ENCODE results near the gene GREB1L.
A peak's percentile ranks its signal among the peaks of the same experiment; 100 is the strongest.
"Not testable (repeated sequence)": the region's sequence is repeated elsewhere in the genome, so short reads cannot be mapped to it uniquely, and the experiment has no call there.

The GREB1L gene

GRCh38 chr18:21364471-21364870 is 122.4 kb downstream of the GREB1L start:
- no peak for DNase-seq (ENCODE audit: low read depth in 1 of 2, low spot score in 1 of 2)
- in situ Hi-C loops (cut with HindIII; ENCODE audit: low pct_unique_long_range_greater_than_20kb, low sequenced_read_pairs), result no loop called here
- no peak for TF ChIP-seq JUND (IDR thresholded peaks at IDR 0.05; ENCODE audit: low read depth)

GRCh38 chr18:21366896-21367295 is 124.9 kb downstream of the GREB1L start:
- no peak for TF ChIP-seq JUND (IDR thresholded peaks at IDR 0.05; ENCODE audit: low read depth)
- no peak for DNase-seq (ENCODE audit: low read depth in 1 of 2, low spot score in 1 of 2)
- in situ Hi-C loops (cut with HindIII; ENCODE audit: low pct_unique_long_range_greater_than_20kb, low sequenced_read_pairs), result no loop called here

- in situ Hi-C loops (cut with HindIII; ENCODE audit: low pct_unique_long_range_greater_than_20kb, low sequenced_read_pairs), result no loop called here
- TF ChIP-seq JUND (IDR thresholded peaks at IDR 0.05; ENCODE audit: low read depth), result no peak
- no peak for DNase-seq (ENCODE audit: low read depth in 1 of 2, low spot score in 1 of 2)
These were observed 127.1 kb downstream of the GREB1L start for GRCh38 chr18:21369146-21369545.

- DNase-seq (ENCODE audit: low read depth in 1 of 2, low spot score in 1 of 2); in situ Hi-C loops (cut with HindIII; ENCODE audit: low pct_unique_long_range_greater_than_20kb, low sequenced_read_pairs): not testable (repeated sequence)
These were observed 127.6 kb downstream of the GREB1L start for GRCh38 chr18:21369597-21369996.

GRCh38 chr18:21383031-21383430 is 141.0 kb downstream of the GREB1L start:
- in situ Hi-C loops (cut with HindIII; ENCODE audit: low pct_unique_long_range_greater_than_20kb, low sequenced_read_pairs), result no loop called here
- peak in 1 of 2 experiments; percentile 9 for DNase-seq (ENCODE audit: low read depth in 1 of 2, low spot score in 1 of 2)
- no peak for TF ChIP-seq JUND (IDR thresholded peaks at IDR 0.05; ENCODE audit: low read depth)

- TF ChIP-seq JUND (IDR thresholded peaks at IDR 0.05; ENCODE audit: low read depth), result no peak
- DNase-seq (ENCODE audit: low read depth in 1 of 2, low spot score in 1 of 2), result no peak
- in situ Hi-C loops (cut with HindIII; ENCODE audit: low pct_unique_long_range_greater_than_20kb, low sequenced_read_pairs), result no loop called here
These were observed 144.7 kb downstream of the GREB1L start for GRCh38 chr18:21386523-21387240.

GRCh38 chr18:21387886-21388285 is 145.9 kb downstream of the GREB1L start:
- in situ Hi-C loops (cut with HindIII; ENCODE audit: low pct_unique_long_range_greater_than_20kb, low sequenced_read_pairs), result no loop called here
- no peak for TF ChIP-seq JUND (IDR thresholded peaks at IDR 0.05; ENCODE audit: low read depth)
- DNase-seq (ENCODE audit: low read depth in 1 of 2, low spot score in 1 of 2), result no peak

- no peak for TF ChIP-seq JUND (IDR thresholded peaks at IDR 0.05; ENCODE audit: low read depth)
- in situ Hi-C loops (cut with HindIII; ENCODE audit: low pct_unique_long_range_greater_than_20kb, low sequenced_read_pairs), result no loop called here
- DNase-seq (ENCODE audit: low read depth in 1 of 2, low spot score in 1 of 2), result no peak
These were observed 147.3 kb downstream of the GREB1L start for GRCh38 chr18:21389283-21389682.

- DNase-seq (ENCODE audit: low read depth in 1 of 2, low spot score in 1 of 2), result no peak
- in situ Hi-C loops (cut with HindIII; ENCODE audit: low pct_unique_long_range_greater_than_20kb, low sequenced_read_pairs), result no loop called here
- no peak for TF ChIP-seq JUND (IDR thresholded peaks at IDR 0.05; ENCODE audit: low read depth)
These were observed 147.9 kb downstream of the GREB1L start for GRCh38 chr18:21389903-21390302.

- in situ Hi-C loops (cut with HindIII; ENCODE audit: low pct_unique_long_range_greater_than_20kb, low sequenced_read_pairs), result no loop called here
- no peak for TF ChIP-seq JUND (IDR thresholded peaks at IDR 0.05; ENCODE audit: low read depth)
- peak in 1 of 2 experiments; percentile 77 for DNase-seq (ENCODE audit: low read depth in 1 of 2, low spot score in 1 of 2)
These were observed 149.1 kb downstream of the GREB1L start for GRCh38 chr18:21391074-21391673.

- TF ChIP-seq JUND (IDR thresholded peaks at IDR 0.05; ENCODE audit: low read depth), result no peak
- in situ Hi-C loops (cut with HindIII; ENCODE audit: low pct_unique_long_range_greater_than_20kb, low sequenced_read_pairs), result no loop called here
These were observed 152.0 kb downstream of the GREB1L start for GRCh38 chr18:21393986-21394385.

GRCh38 chr18:21398121-21398520 is 156.1 kb downstream of the GREB1L start:
- no peak for TF ChIP-seq JUND (IDR thresholded peaks at IDR 0.05; ENCODE audit: low read depth)
- in situ Hi-C loops (cut with HindIII; ENCODE audit: low pct_unique_long_range_greater_than_20kb, low sequenced_read_pairs), result no loop called here
- DNase-seq (ENCODE audit: low read depth in 1 of 2, low spot score in 1 of 2), result no peak

More at GRCh38 chr18:21393986-21394385, 152.0 kb downstream of the GREB1L start:
- DNase-seq (ENCODE audit: low read depth in 1 of 2, low spot score in 1 of 2), result no peak

- in situ Hi-C loops (cut with HindIII; ENCODE audit: low pct_unique_long_range_greater_than_20kb, low sequenced_read_pairs), result no loop called here
- DNase-seq (ENCODE audit: low read depth in 1 of 2, low spot score in 1 of 2), result no peak
- TF ChIP-seq JUND (IDR thresholded peaks at IDR 0.05; ENCODE audit: low read depth), result no peak
These were observed 160.2 kb downstream of the GREB1L start for GRCh38 chr18:21402272-21402671.
